Activated naive CD4-positive, alpha-beta T cell treated with Interleukin-2 at 50 U/mL for 16 hours (primary cell): Measurements from ENCODE around the gene ERICH3.
"Not testable (repeated sequence)": the region's sequence is repeated elsewhere in the genome, so short reads cannot be mapped to it uniquely, and the experiment has no call there.

Experiments
- DNase-seq: peaks from one replicate; pipeline ENCODE4 v3.0.0-alpha.2; 2020

The ERICH3 gene

DNA sequence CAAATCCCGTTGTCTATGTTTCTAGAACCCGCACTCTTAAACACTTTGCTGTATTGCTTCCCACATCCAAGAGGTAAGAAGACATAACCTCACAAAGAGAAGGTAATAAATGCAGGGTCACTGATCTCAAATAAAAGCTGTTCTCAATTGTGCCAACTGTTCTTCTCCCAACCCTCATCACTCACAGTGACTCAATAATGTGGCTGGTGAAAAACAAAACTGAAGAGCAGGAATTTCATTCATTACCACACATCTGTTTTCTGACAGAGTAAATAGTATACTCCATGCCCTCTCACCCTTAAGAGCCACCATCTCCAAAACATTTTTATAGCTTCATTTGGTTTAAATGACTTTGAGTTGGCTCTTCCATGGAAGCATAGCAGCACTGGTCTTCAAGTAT is 6.2 kb upstream of the ERICH3 start:
- DNase-seq: no peak

GRCh38 chr1:74677926-74678325 is 4.3 kb upstream of the ERICH3 start:
- DNase-seq: no peak

DNA sequence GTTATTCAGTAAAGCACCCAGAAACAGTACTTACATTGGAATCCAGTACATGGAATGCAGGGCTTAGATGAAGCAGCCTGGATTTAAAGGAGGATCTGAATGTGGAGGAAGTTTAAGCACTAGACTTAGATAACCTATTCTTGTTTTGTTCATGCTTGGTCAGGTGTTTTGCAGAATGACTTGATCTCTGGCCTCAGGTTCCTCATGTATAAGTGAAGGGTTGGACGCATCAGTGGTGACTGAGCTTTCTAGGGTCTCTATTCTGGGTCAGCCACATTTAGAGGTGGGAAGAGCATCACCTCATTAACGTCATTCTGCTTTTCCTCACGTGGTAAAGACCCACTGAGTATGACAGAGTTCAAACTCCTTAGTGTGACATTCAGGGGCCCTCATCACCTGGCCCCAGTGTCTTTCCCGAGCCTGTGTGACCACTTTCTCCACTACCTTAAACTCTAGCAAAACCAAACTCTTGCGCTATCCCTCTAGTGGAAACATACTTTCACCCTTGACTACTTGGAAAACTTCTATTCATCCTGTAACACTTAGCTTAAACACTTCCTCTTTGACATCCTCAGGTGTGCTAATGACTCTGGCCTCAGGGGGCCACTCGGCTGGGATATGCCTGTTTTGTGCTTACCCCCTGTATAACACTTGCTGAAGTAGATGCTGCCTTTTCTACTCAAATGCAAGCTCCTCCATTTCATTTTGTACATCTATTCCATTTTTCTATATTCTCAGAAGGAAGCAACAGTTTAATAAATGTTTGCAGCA is 871 bp upstream of the ERICH3 start:
- no peak for DNase-seq

DNA sequence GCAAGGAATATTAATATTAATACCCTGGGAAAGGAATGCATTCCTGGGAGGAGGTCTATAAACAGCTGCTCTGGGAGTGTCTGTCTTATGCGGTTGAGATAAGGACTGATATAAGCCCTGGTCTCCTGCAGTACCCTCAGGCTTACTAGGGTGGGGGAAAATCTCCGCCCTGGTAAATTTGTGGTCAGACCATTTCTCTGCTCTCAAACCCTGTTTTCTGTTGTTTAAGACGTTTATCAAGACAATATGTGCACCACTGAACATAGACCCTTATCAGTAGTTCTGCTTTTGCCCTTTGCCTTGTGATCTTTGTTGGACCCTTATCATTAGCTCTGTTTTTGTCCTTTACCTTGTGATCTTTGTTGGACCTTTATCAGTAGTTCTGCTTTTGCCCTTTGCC is 2.7 kb downstream of the ERICH3 start:
- DNase-seq: not testable (repeated sequence)

DNA sequence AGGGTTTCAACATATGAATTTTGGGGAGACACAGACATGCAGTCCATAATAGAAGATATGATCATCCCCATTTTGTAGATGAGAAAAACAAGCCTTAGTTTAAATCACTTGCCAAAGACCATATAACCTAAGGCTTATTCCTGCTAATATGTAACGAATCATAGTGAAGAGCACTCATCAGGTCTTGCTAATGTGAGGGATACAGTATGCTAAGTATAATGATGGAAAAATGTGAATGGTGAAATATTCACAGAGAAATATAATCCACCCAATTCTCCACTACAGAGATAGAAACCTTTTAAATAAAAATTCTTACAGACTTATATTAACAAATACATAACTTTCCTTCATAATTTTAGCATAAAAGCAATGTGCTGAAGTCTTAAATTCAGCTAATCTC is 18.9 kb downstream of the ERICH3 start:
- DNase-seq: no peak

GRCh38 chr1:74652711-74653139 is 20.9 kb downstream of the ERICH3 start:
- no peak for DNase-seq

- no peak for DNase-seq
Observed at GRCh38 chr1:74650561-74650960, 23.0 kb downstream of the ERICH3 start.

DNA sequence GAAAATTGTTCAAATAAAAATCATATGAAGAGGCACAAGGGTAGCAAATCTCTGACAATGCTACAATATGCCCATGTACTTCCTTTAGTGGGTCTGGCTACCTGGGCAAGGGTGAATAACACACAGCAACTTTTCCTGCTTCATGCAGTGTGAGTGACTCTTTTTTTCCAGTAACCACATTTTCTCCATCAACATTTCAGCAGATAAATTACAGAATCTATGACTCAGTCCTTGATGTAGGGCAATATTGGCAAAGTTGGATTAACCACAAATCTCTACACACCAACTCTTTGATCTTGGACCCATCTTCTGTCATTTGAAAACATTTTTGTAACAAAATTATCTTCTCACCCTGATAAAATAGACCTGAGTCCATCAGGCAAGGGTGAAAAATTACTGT is 31.7 kb downstream of the ERICH3 start:
- DNase-seq: no peak

- no peak for DNase-seq
Observed at GRCh38 chr1:74641161-74641560, 32.4 kb downstream of the ERICH3 start.

GRCh38 chr1:74637296-74637695 is 36.3 kb downstream of the ERICH3 start:
- DNase-seq: no peak

GRCh38 chr1:74629283-74629682 is 44.3 kb downstream of the ERICH3 start:
- DNase-seq: no peak

DNA sequence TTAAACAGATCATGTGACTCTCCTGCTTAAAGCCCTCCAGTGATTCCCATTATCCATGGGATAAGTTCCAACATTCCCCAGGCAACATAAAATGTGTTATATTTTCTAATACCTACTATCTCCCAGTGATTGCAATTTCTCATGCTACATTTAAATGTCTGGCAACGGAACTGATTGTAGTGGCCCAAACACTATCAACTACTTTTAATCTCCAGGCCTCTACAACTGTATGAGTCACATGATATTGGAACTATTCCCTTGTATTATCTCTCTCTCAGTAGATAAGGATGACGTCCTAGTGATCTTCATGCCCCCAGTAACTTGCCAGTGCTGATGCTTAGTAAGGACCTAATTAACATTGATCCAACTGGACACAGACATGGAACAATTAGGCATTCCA is 49.9 kb downstream of the ERICH3 start:
- no peak for DNase-seq

GRCh38 chr1:74620242-74620641 is 53.4 kb downstream of the ERICH3 start:
- no peak for DNase-seq

GRCh38 chr1:74618974-74619373 is 54.6 kb downstream of the ERICH3 start:
- DNase-seq: no peak

DNA sequence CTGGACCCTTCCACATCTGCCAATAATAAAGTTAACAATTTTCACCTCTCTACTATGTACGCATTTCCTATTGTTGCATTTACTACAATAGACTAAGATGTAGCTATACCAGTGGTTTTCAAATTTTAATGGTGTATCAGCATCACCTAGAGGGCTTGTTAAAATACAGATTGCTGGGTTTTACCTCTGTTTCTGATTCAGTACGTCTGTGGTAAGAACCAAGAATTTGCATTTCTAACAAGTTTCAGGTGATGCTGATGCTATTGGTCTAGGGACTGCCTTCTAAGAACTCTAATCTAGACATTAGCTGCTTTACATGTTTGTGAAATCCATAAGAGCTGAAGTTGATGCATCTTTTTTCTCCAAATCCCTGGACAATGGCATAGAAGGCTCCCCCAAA is 59.7 kb downstream of the ERICH3 start:
- no peak for DNase-seq

DNA sequence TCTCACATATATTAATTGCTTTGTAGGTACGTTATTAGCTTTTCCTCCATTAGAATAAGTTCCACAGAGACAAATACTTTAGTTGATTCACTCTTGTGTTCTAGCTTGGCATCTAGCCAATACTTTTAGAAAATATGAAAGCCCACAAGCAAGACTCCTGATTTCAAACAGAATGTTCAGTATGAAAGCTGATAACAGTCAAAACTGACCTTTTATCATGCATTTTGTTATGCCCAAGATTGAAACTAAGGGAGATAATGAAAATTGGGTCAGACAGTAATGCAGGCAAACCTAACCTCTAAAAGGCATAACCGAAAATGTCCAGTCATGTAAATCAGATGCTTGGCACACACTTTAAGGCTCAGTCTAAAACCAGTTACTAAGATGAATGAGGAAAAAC is 61.7 kb downstream of the ERICH3 start:
- no peak for DNase-seq

DNA sequence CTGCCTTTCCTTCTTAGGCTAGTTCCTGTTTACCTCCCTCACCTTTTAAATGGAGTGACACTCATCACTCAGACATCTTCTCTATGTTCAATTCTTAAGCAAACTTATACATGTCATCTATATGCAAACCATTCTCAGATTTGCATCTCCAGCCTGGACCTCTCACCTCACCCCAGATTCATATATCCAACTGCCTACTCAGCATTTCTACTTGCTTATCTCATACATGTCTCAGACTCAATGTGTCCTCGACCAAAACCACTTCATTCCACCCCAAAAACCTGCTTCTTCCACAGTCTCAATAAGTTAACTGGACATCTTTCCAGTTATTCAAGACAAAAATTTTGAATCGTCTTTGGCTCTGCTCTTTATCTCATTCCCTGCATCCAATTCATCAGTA is 62.6 kb downstream of the ERICH3 start:
- DNase-seq: no peak

- no peak for DNase-seq
Observed at GRCh38 chr1:74609810-74610371, 63.7 kb downstream of the ERICH3 start.

DNA sequence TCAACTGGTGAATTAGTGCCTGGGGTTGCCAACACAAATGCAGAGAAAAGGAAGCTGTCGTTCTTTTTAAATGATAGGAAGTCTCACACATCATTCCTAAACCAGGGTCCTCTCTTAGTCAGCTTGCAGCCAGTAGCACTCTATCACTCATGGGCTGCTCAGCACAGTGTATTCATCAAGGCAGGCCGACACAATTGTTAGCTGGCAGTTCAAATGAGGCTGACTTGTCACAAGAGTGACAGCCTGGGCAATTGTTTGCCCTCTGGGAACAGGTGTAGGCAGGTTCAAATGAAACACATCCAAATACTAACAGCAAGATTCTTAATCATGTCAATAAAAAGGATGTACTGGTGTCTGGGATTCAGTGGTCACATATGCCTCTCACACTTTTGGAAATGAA is 76.9 kb downstream of the ERICH3 start:
- DNase-seq: no peak

DNA sequence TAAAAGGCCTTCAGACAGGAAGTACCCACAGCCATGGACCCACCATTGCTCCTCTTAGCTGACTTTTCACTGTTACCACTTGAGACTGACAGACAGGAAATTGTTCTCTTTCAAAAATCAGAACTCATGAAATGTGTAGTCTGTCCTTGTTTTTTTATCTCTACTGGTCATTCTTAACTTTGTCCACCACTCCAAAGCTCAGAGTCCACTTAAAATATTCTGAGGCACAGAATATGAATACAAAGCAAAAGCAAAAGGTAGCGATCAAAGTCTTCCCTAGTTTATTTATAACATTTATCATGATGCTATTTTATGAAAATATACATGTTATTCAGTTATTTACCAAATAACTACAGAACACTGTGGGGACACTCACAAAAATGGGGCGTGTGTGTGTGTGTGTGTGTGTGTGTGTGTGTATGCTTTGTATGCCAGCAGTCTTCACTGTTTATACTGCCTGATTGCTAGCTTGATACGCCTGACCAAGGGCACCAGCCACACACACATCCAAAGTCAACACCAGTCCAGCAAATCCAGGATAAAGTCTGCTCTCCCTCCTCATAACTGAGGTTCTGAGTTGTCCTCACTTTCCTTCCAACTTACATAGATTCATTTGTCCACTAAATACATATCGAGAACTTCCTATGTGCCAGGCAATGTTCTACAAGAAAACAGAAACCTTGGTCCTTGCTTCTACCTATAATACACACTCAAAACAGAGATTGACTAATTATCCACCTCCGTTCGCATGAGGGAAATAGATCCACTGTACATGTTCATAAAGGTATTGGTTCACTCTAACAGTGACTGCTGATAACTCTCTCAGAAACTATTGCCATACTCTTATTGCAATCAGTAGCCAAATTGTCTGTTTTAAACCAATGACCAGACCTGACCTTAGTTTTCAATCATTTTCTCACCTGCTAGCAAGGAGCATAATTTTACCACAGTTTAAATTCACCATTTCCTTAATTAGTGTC is 79.4 kb downstream of the ERICH3 start:
- no peak for DNase-seq

DNA sequence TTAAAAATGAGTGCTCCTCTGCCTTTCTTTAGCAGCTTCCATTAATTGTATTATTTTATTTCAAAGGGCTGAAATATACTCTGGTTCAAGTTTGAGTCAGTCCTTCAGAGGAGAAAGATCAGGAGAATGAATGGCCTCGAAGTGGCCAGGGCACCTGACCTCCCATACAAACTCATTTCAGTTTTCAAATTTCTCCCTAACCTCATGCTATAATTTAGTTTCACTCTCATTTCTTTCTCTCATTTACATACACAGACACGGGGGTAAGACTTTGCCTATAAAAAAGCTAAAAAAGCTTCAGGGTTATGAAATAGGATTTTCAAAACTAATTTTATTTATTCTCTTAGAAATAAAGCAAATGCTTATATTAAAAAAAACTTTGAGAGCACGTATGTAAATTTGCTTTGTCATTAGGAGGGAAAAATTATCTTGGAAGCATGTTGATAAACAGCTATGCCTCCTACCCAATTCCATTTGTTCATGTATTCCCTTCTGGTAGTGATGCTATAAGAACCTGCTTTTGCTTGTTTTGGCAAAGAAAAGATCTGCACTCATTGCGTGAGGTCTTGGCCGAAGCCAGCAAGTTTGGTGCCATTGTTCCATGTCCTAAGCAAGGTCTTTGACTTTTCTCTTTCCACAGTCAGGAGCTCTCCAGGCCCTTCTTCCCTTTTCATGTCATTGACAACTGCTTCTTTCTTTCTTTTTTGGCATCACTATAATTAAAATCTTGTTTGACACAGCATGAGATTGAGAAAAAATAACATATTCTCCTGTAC is 80.8 kb downstream of the ERICH3 start:
- no peak for DNase-seq

DNA sequence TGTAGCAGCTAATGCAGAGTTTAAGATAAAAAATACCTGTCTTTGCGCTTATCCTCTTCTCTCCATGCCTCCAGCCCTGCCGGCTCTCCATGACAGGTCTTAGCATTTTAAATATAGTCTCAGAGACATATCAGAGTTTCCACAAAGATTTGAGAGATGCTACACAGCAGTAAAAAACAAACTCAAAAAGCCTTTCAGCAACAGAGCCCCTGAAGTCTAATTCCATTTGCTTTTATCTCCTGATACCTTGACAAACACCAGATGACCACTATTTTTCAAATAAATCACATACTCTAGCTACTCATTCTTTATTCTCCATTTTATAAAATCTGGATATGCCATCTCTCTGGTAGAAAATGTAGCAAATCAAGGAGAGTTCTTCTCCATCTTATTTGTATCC is 81.6 kb downstream of the ERICH3 start:
- DNase-seq: no peak

- no peak for DNase-seq
Observed at GRCh38 chr1:74590288-74590687, 83.3 kb downstream of the ERICH3 start.
